H1 (cell line): ENCODE measurements around the gene PDE1A. TPM values are rescaled to one million over a fixed set of nuclear protein-coding genes. Genes with fewer than 3 reads are reported as not detected.

Experiments
- CTCF ChIA-PET: fragments of 300-600 bp; sonication (Branson Sonifier 250); formaldehyde crosslinking; loops from one replicate; lab custom pipeline; 2021; ENCODE audit not compliant: partially characterized antibody; lab: Charles Lee
- POLR2A ChIA-PET: fragments of 300-600 bp; sonication (Branson Sonifier 250); formaldehyde crosslinking; loops from one replicate; lab custom pipeline; 2021; ENCODE audit warnings: inconsistent platforms; ENCODE audit not compliant: partially characterized antibody; lab: Charles Lee
- DNase-seq, 2 experiments: peaks; one replicate each; pipeline versions ENCODE4 v3.0.0 to v3.0.0-alpha.2; 2010 to 2022; ENCODE audit warnings: low spot score in 2 of 2, low read depth in 1 of 2, mixed read lengths in 1 of 2
- FAIRE-seq: peaks from 2 replicates; lab custom pipeline; 2011; peaks lifted over from hg19 to GRCh38; lab: Jason Lieb, UNC
- H2AFZ ChIP-seq: 2 replicates; pipeline ENCODE4 v1.8.1; 2012; ENCODE audit warnings: low read length, inconsistent platforms
- H2AK5ac ChIP-seq: 2 replicates; pipeline ENCODE4 v1.6.1; 2013; ENCODE audit warnings: low read depth, low read length
- H2BK120ac ChIP-seq: replicated peaks from 2 replicates; pipeline ENCODE3; 2013; ENCODE audit warnings: low read depth, low read length, inconsistent platforms
- H2BK12ac ChIP-seq: 2 replicates; pipeline ENCODE4 v1.6.1; 2013; ENCODE audit warnings: low read depth, low read length
- H2BK15ac ChIP-seq: 2 replicates; pipeline ENCODE4 v1.6.1; 2013; ENCODE audit warnings: low read length
- H2BK20ac ChIP-seq: 2 replicates; pipeline ENCODE4 v1.6.1; 2013; ENCODE audit warnings: low read length
- H2BK5ac ChIP-seq: 2 replicates; pipeline ENCODE4 v1.6.1; 2013; ENCODE audit warnings: low read depth, low read length
- H3K14ac ChIP-seq: 2 replicates; pipeline ENCODE4 v1.6.1; 2013; ENCODE audit warnings: inconsistent platforms; ENCODE audit not compliant: insufficient read length
- H3K18ac ChIP-seq: 2 replicates; pipeline ENCODE4 v1.6.1; 2013; ENCODE audit warnings: low read length; ENCODE audit errors: extremely low read depth
- H3K23ac ChIP-seq: 2 replicates; pipeline ENCODE4 v1.6.1; 2013; ENCODE audit warnings: inconsistent platforms; ENCODE audit not compliant: insufficient read length
- H3K23me2 ChIP-seq: 2 replicates; pipeline ENCODE4 v1.6.1; 2013; ENCODE audit warnings: low read depth, low read length
- H3K27ac ChIP-seq: 2 replicates; pipeline ENCODE4 v1.6.1; 2011; ENCODE audit warnings: low read depth, low read length, inconsistent platforms
- H3K27me3 ChIP-seq, 4 experiments: replicated peaks in 1 of 4; 1 replicate in 1 of 4; 2 replicates in 3 of 4; pipeline versions ENCODE4 v1.6.1 to v1.8.1; 2011 to 2013; ENCODE audit warnings: low read length in 3 of 4, mild to moderate bottlenecking in 3 of 4, inconsistent platforms in 2 of 4, mixed read lengths in 2 of 4, moderate library complexity in 1 of 4; ENCODE audit not compliant: control insufficient read depth in 3 of 4, insufficient read depth in 3 of 4; ENCODE audit errors: extremely low read depth in 1 of 4
- H3K36me3 ChIP-seq, 4 experiments: 2 replicates each; pipeline versions ENCODE4 v1.6.1 to v1.8.1; 2011 to 2013; ENCODE audit warnings: mild to moderate bottlenecking in 4 of 4, low read length in 3 of 4, moderate library complexity in 2 of 4, control low read depth in 1 of 4, inconsistent platforms in 1 of 4; ENCODE audit not compliant: insufficient read depth in 4 of 4, control insufficient read depth in 2 of 4
- H3K4ac ChIP-seq: replicated peaks from 2 replicates; pipeline ENCODE3; 2013; ENCODE audit warnings: low read length, low read depth, mixed read lengths, inconsistent platforms; ENCODE audit not compliant: insufficient read length
- H3K4me1 ChIP-seq, 4 experiments: replicated peaks in 1 of 4; 1 replicate in 1 of 4; 2 replicates in 3 of 4; pipeline versions ENCODE4 v1.6.1 to v1.8.1; 2011 to 2013; ENCODE audit warnings: low read length in 3 of 4, inconsistent platforms in 2 of 4, mixed read lengths in 1 of 4; ENCODE audit not compliant: insufficient read depth in 4 of 4, control insufficient read depth in 3 of 4
- H3K4me2 ChIP-seq, 2 experiments: 2 replicates each; pipeline versions ENCODE4 v1.6.1 to v1.8.1; 2011 to 2013; ENCODE audit warnings: low read depth in 2 of 2, low read length in 2 of 2, control low read depth in 1 of 2, inconsistent platforms in 1 of 2, mild to moderate bottlenecking in 1 of 2; ENCODE audit not compliant: insufficient read depth in 1 of 2
- H3K4me3 ChIP-seq, 4 experiments: fragments of 200-600, 300-600 bp in 1 of 4; sonication (generic), shearing (Covaris generic), sonication (Bioruptor Twin) in 1 of 4; 2 replicates each; pipeline versions ENCODE4 v1.5.1 to v1.8.1; 2011 to 2016; ENCODE audit warnings: low read length in 4 of 4, low read depth in 3 of 4, control low read depth in 2 of 4, inconsistent platforms in 2 of 4, mild to moderate bottlenecking in 2 of 4, mixed read lengths in 1 of 4, moderate library complexity in 1 of 4; ENCODE audit not compliant: insufficient read depth in 2 of 4; ENCODE audit errors: extremely low read depth in 1 of 4
- H3K56ac ChIP-seq: replicated peaks from 2 replicates; pipeline ENCODE3; 2013; ENCODE audit warnings: low read depth, mild to moderate bottlenecking, mixed read lengths, low read length, inconsistent platforms; ENCODE audit not compliant: insufficient read length
- H3K79me1 ChIP-seq: 2 replicates; pipeline ENCODE4 v1.6.1; 2013; ENCODE audit warnings: low read depth, low read length, control low read depth
- H3K79me2 ChIP-seq, 2 experiments: 2 replicates each; pipeline versions ENCODE4 v1.6.1 to v1.8.1; 2012 to 2013; ENCODE audit warnings: low read length in 2 of 2, mild to moderate bottlenecking in 2 of 2, inconsistent platforms in 1 of 2; ENCODE audit not compliant: insufficient read depth in 2 of 2, control insufficient read depth in 1 of 2
- H3K9ac ChIP-seq, 4 experiments: replicated peaks in 1 of 4; 1 replicate in 1 of 4; 2 replicates in 3 of 4; pipeline versions ENCODE4 v1.6.1 to v1.8.1; 2011 to 2013; ENCODE audit warnings: low read depth in 3 of 4, low read length in 3 of 4, control low read depth in 2 of 4, mild to moderate bottlenecking in 2 of 4, moderate library complexity in 2 of 4, inconsistent platforms in 1 of 4; ENCODE audit errors: extremely low read depth in 1 of 4
- H3K9me3 ChIP-seq, 2 experiments: 2 replicates each; pipeline versions ENCODE4 v1.6.1 to v1.8.1; 2012 to 2013; ENCODE audit warnings: mild to moderate bottlenecking in 2 of 2, moderate library complexity in 2 of 2, control low read depth in 1 of 2, inconsistent platforms in 1 of 2, low read depth in 1 of 2, low read length in 1 of 2, mixed read lengths in 1 of 2; ENCODE audit not compliant: insufficient read depth in 2 of 2
- H4K20me1 ChIP-seq, 2 experiments: replicated peaks in 1 of 2; 2 replicates each; pipeline versions ENCODE3 to v1.8.1; 2011 to 2013; ENCODE audit warnings: inconsistent platforms in 2 of 2, low read length in 2 of 2, mild to moderate bottlenecking in 1 of 2; ENCODE audit not compliant: insufficient read depth in 2 of 2, control insufficient read depth in 1 of 2
- H4K5ac ChIP-seq: 2 replicates; pipeline ENCODE4 v1.6.1; 2013; ENCODE audit warnings: low read length, low read depth, mixed read lengths, inconsistent platforms; ENCODE audit not compliant: insufficient read length
- H4K8ac ChIP-seq: 2 replicates; pipeline ENCODE4 v1.8.0; 2013; ENCODE audit warnings: mild to moderate bottlenecking, moderate library complexity, low read length, inconsistent platforms; ENCODE audit not compliant: insufficient read depth; ENCODE audit errors: extremely low read depth
- H4K91ac ChIP-seq: replicated peaks from 2 replicates; pipeline ENCODE3; 2013; ENCODE audit warnings: low read length, mixed read lengths, inconsistent platforms; ENCODE audit not compliant: insufficient read length
- ASH2L ChIP-seq: fragments of 200-600, 300-600 bp; sonication (generic); IDR thresholded peaks from one replicate; pipeline ENCODE4 v1.7.1; 2017; ENCODE audit warnings: low read length
- CHD1 ChIP-seq: IDR thresholded peaks from 2 replicates; pipeline ENCODE4 v1.6.1; 2012; ENCODE audit warnings: low read depth, low read length, improper control_type of control experiment
- HDAC2 ChIP-seq, 2 experiments: fragments of 300-600 bp in 1 of 2; sonication (generic) in 1 of 2; IDR thresholded peaks; 2 replicates each; pipeline ENCODE4 v1.6.1; 2011 to 2012; ENCODE audit warnings: low read depth in 2 of 2, low read length in 2 of 2, mild to moderate bottlenecking in 2 of 2, moderate library complexity in 2 of 2, borderline replicate concordance in 1 of 2, inconsistent platforms in 1 of 2
- HDAC6 ChIP-seq: IDR thresholded peaks from one replicate; pipeline ENCODE4 v1.7.1; 2012; ENCODE audit warnings: low read depth, mild to moderate bottlenecking, inconsistent platforms, low read length, moderate library complexity
- KDM1A ChIP-seq: fragments of 200-600, 300-600 bp; sonication (generic); IDR thresholded peaks from 2 replicates; pipeline ENCODE4 v1.7.1; 2016; ENCODE audit warnings: mild to moderate bottlenecking, low read length, borderline replicate concordance
- KDM5A ChIP-seq: fragments of 200-600 bp; IDR thresholded peaks from 2 replicates; pipeline ENCODE4 v1.7.1; 2012; ENCODE audit warnings: mild to moderate bottlenecking, low read length, inconsistent platforms, mixed read lengths
- MAFK ChIP-seq: IDR thresholded peaks from 2 replicates; pipeline ENCODE4 v1.6.1; 2012; ENCODE audit warnings: low read depth, mild to moderate bottlenecking, improper control_type of control experiment, low read length
- POLR2A ChIP-seq, 2 experiments: IDR thresholded peaks; 1 replicate in 1 of 2; 2 replicates in 1 of 2; pipeline ENCODE4 v1.6.1; 2011; ENCODE audit warnings: low read depth in 2 of 2, low read length in 2 of 2, mild to moderate bottlenecking in 2 of 2; ENCODE audit errors: control extremely low read depth in 1 of 2
- POU5F1 ChIP-seq: IDR thresholded peaks from 2 replicates; pipeline ENCODE4 v1.6.1; 2011; ENCODE audit warnings: low read depth, mild to moderate bottlenecking, low read length, moderate library complexity
- SP2 ChIP-seq: IDR thresholded peaks from 2 replicates; pipeline ENCODE4 v1.6.1; 2012; ENCODE audit warnings: mild to moderate bottlenecking, low read length, inconsistent platforms
- SP4 ChIP-seq: IDR thresholded peaks from 2 replicates; pipeline ENCODE4 v1.6.1; 2012; ENCODE audit warnings: low read length, inconsistent platforms
- SRF ChIP-seq: IDR thresholded peaks from 2 replicates; pipeline ENCODE4 v1.6.1; 2011; ENCODE audit warnings: mild to moderate bottlenecking, low read depth, low read length, moderate library complexity
- SUZ12 ChIP-seq: fragments of 200-600 bp; sonication (generic); IDR thresholded peaks from 2 replicates; pipeline ENCODE4 v1.6.1; 2012; ENCODE audit warnings: mild to moderate bottlenecking, inconsistent platforms, low read length, moderate library complexity, mixed read lengths
- ZNF274 ChIP-seq: IDR thresholded peaks from 2 replicates; pipeline ENCODE4 v1.7.0; 2012; ENCODE audit warnings: low read length, borderline replicate concordance; ENCODE audit errors: extremely low read depth
- WGBS, 2 experiments: shearing (Covaris generic) in 1 of 2; methylation state at CpG; one replicate each; pipeline versions ENCODE4 v1.1.6 to v1.1.7; 2013 to 2015; ENCODE audit warnings: low lambda C conversion rate in 2 of 2, mixed read lengths in 2 of 2, inconsistent platforms in 1 of 2, low coverage in 1 of 2, missing lambda C conversion rate in 1 of 2; ENCODE audit not compliant: insufficient replicate concordance in 2 of 2, insufficient coverage in 1 of 2, insufficient read length in 1 of 2; ENCODE audit errors: extremely low coverage in 1 of 2, missing lambda C conversion rate in 1 of 2; 5-methylcytosine and 5-hydroxymethylcytosine counted together
- polyA plus RNA-seq, 7 experiments: library from polyadenylated mRNA; depleted of rRNA in 3 of 7; stranded (reverse) in 5 of 7; unstranded in 2 of 7; fragments of >200 nt in 5 of 7; fragments of 200-250 nt in 2 of 7; gene quantifications; 1 replicate in 5 of 7; 2 replicates in 1 of 7; 4 replicates in 1 of 7; pipeline versions ENCODE4 v1.2.1 to v1.2.3, GENCODE V29; 2011 to 2013; ENCODE audit warnings: missing spikeins in 2 of 7, mixed read lengths in 2 of 7
- total RNA-seq: library from RNA; stranded (reverse); fragmentation: NEBNext Ultra II Directional; extraction: Animal tissue kit (Norgen Biotek cat#: 25700); gene quantifications from 2 replicates; pipeline ENCODE4 v1.2.1, GENCODE V29; 2021
- TF ChIP-seq, protein P1 (sequence below): IDR thresholded peaks from 2 replicates; pipeline ENCODE4 v1.6.1; 2011; ENCODE audit warnings: low read length, improper control_type of control experiment

PDE1A gene
- total and polyA plus RNA-seq, 2 of the 8 experiments (the other 6 are each of a cell fraction or from before 2014, with no cell fraction given), result 0.34 TPM; not detected in 1

DNA sequence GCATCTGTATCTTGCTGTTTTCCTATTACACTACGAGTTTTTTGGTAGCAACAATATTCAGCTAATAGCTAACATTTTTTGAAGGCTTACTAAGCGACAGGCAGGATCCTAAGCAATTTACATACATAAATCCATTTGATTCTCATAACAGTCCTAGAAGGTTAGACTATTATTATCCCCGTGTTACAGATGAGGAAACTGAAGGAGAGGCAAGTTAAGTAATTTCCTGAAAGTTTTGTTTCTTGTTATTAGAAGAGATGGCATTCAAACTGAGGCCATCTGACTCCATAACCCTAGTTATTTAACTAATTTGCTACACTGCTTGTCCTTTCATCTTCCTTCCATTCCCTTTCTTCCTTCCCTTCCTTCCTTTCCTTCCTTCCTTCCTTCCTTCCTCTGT is 68.2 kb downstream of the PDE1A start:
- H3K56ac ChIP-seq, result no peak overlapping the region
- H4K20me1 ChIP-seq, result no peaks in the 10 kb centered on the region
- no peak overlapping the region for H2BK12ac ChIP-seq
- H3K4me2 ChIP-seq, result no peak overlapping the region
- no peaks in the 10 kb centered on the region for H3K9me3 ChIP-seq
- ChIA-PET CTCF (interaction anchor here (0.7 kb wide), 1 partner anchor 11 kb away, joined by 3 read pairs; no protein-coding TSS in a partner anchor), POLR2A (no interaction called here)
- no peak overlapping the region for H4K5ac ChIP-seq
- no peak overlapping the region for H4K91ac ChIP-seq
- no peak overlapping the region for H2BK120ac ChIP-seq
- no peaks in the 10 kb centered on the region for H3K4me1 ChIP-seq
- H3K4me3 ChIP-seq, result no peak overlapping the region
- no peak overlapping the region for H3K27ac ChIP-seq
- no peak overlapping the region for H3K18ac ChIP-seq
- no peak overlapping the region for H2AFZ ChIP-seq
- H3K27me3 ChIP-seq, result peaks cover 0 to 1% (median 0%) of the 10 kb centered on the region in 4 experiments; a peak in 1 of 7 replicates
- no peak overlapping the region for H3K14ac ChIP-seq
- DNase-seq (no peak), FAIRE-seq (no peak)
- H2BK5ac ChIP-seq, result no peak overlapping the region
- no peaks in the 10 kb centered on the region for H3K36me3 ChIP-seq
- H4K8ac ChIP-seq, result no peak overlapping the region
- no peak overlapping the region for H3K4ac ChIP-seq
- no peak overlapping the region for H3K23ac ChIP-seq
- no peak overlapping the region for H2BK15ac ChIP-seq
- no peak overlapping the region for H2AK5ac ChIP-seq
- no peak overlapping the region for H3K9ac ChIP-seq
- no peaks in the 10 kb centered on the region for H3K79me1 ChIP-seq
- no peaks in the 10 kb centered on the region for H3K23me2 ChIP-seq
- H2BK20ac ChIP-seq, result no peak overlapping the region
- 92% methylated on average over 3 of the region's 3 CpGs; no CpG with 5 or more reads in 1 of the 2 experiments for WGBS, 2 experiments
- H3K79me2 ChIP-seq, result no peaks in the 10 kb centered on the region
- TF ChIP-seq KDM5A, result no peak
- TF ChIP-seq CHD1, result no peak
- TF ChIP-seq, protein P1, sequence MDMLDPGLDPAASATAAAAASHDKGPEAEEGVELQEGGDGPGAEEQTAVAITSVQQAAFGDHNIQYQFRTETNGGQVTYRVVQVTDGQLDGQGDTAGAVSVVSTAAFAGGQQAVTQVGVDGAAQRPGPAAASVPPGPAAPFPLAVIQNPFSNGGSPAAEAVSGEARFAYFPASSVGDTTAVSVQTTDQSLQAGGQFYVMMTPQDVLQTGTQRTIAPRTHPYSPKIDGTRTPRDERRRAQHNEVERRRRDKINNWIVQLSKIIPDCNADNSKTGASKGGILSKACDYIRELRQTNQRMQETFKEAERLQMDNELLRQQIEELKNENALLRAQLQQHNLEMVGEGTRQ, result no peak
- TF ChIP-seq POU5F1, result no peak
- TF ChIP-seq SUZ12, result no peak
- no peak for TF ChIP-seq ASH2L
- TF ChIP-seq HDAC6, result no peak
- no peak for TF ChIP-seq SP4
- no peak for TF ChIP-seq SRF
- no peak for TF ChIP-seq SP2
- no peak for TF ChIP-seq KDM1A
- no peak for TF ChIP-seq HDAC2 (IDR thresholded peaks at IDR 0.05; ENCODE audit: borderline replicate concordance in 1 of 2, low read depth in 2 of 2, low read length in 2 of 2)
- no peak for TF ChIP-seq POLR2A (IDR thresholded peaks at IDR 0.05; ENCODE audit: control extremely low read depth in 1 of 2, low read depth in 2 of 2, low read length in 2 of 2)
- no peak for TF ChIP-seq MAFK
- TF ChIP-seq ZNF274, result no peak
